IMR-90 (cell line): ENCODE data around the gene NQO2. TPM values are rescaled to one million over a fixed set of nuclear protein-coding genes. Genes with fewer than 3 reads are reported as not detected.
A peak's percentile ranks its signal among the peaks of the same experiment; 100 is the strongest.

Source experiments
- ATAC-seq: fragments of 200-7000 bp; cut with Tn5 transposase; 2 replicates; pipeline ENCODE4 v1.9.1; 2020; ENCODE audit warnings: low read depth, mild to moderate bottlenecking, moderate library complexity
- BruUV-seq: library from RNA; stranded (reverse); fragments of 400-500 nt; replicated peaks from 2 replicates; lab custom pipeline; 2021; lab: Mats Ljungman, UMichigan
- CTCF ChIA-PET: fragments of 300-600 bp; formaldehyde crosslinking; extraction: SDS; loops from one replicate; lab custom pipeline; 2021; ENCODE audit warnings: antibody characterized with exemption; lab: Yijun Ruan, JAX
- POLR2A ChIA-PET: fragments of 300-600 bp; sonication (Branson Sonifier 250); formaldehyde crosslinking; loops from one replicate; lab custom pipeline; 2022; ENCODE audit warnings: antibody characterized with exemption; ENCODE audit not compliant: unreplicated experiment; lab: Charles Lee
- DNase-seq: peaks from one replicate; pipeline ENCODE4 v3.0.0; 2013
- H2AFZ ChIP-seq: replicated peaks from 2 replicates; pipeline ENCODE3; 2013; ENCODE audit warnings: low read length, mild to moderate bottlenecking; ENCODE audit not compliant: poor library complexity
- H2AK5ac ChIP-seq: 2 replicates; pipeline ENCODE4 v1.6.1; 2013; ENCODE audit warnings: low read depth, low read length, inconsistent platforms
- H2AK9ac ChIP-seq: replicated peaks from 2 replicates; pipeline ENCODE3; 2013; ENCODE audit warnings: mild to moderate bottlenecking, low read depth, low read length, moderate library complexity; ENCODE audit not compliant: poor library complexity
- H2BK120ac ChIP-seq: 2 replicates; pipeline ENCODE4 v1.6.1; 2013; ENCODE audit warnings: low read depth, low read length, inconsistent platforms
- H2BK15ac ChIP-seq: 3 replicates; pipeline ENCODE4 v1.6.1; 2013; ENCODE audit warnings: low read depth, low read length, inconsistent platforms
- H2BK20ac ChIP-seq: 2 replicates; pipeline ENCODE4 v1.6.1; 2013; ENCODE audit warnings: low read depth, mild to moderate bottlenecking, inconsistent platforms, low read length, moderate library complexity
- H2BK5ac ChIP-seq: 2 replicates; pipeline ENCODE4 v1.6.1; 2013; ENCODE audit warnings: mild to moderate bottlenecking, low read depth, low read length, inconsistent platforms; ENCODE audit not compliant: poor library complexity, severe bottlenecking
- H3K14ac ChIP-seq: replicated peaks from 2 replicates; pipeline ENCODE4 v1.6.1; 2013; ENCODE audit warnings: low read depth, low read length, inconsistent platforms
- H3K18ac ChIP-seq: 2 replicates; pipeline ENCODE4 v1.6.1; 2013; ENCODE audit warnings: low read depth, low read length, control low read depth
- H3K23ac ChIP-seq: 2 replicates; pipeline ENCODE4 v1.6.1; 2013; ENCODE audit warnings: low read depth, low read length, inconsistent platforms
- H3K27ac ChIP-seq: 2 replicates; pipeline ENCODE4 v1.5.1; 2013; ENCODE audit warnings: mild to moderate bottlenecking, control low read depth, low read length; ENCODE audit not compliant: insufficient read depth
- H3K27me3 ChIP-seq: 2 replicates; pipeline ENCODE4 v1.6.1; 2013; ENCODE audit warnings: low read length; ENCODE audit not compliant: control insufficient read depth, insufficient read depth
- H3K36me3 ChIP-seq: 2 replicates; pipeline ENCODE4 v1.6.1; 2013; ENCODE audit warnings: low read length, mixed read lengths; ENCODE audit not compliant: control insufficient read depth, insufficient read depth
- H3K4ac ChIP-seq: 2 replicates; pipeline ENCODE4 v1.6.1; 2013; ENCODE audit warnings: low read depth, low read length, inconsistent platforms
- H3K4me1 ChIP-seq: 2 replicates; pipeline ENCODE4 v1.6.1; 2013; ENCODE audit warnings: low read length, mixed read lengths; ENCODE audit not compliant: control insufficient read depth, insufficient read depth
- H3K4me2 ChIP-seq: 2 replicates; pipeline ENCODE4 v1.6.1; 2013; ENCODE audit warnings: low read depth, mild to moderate bottlenecking, control low read depth, low read length, moderate library complexity
- H3K4me3 ChIP-seq: 2 replicates; pipeline ENCODE4 v1.5.1; 2013; ENCODE audit warnings: low read depth, mild to moderate bottlenecking, control low read depth, low read length, moderate library complexity; ENCODE audit not compliant: insufficient read depth
- H3K56ac ChIP-seq: 2 replicates; pipeline ENCODE4 v1.6.1; 2013; ENCODE audit warnings: low read length, inconsistent platforms; ENCODE audit not compliant: insufficient read depth; ENCODE audit errors: extremely low read depth
- H3K79me1 ChIP-seq, 2 experiments: 2 replicates each; pipeline ENCODE4 v1.6.1; 2013; ENCODE audit warnings: low read length in 2 of 2, inconsistent platforms in 1 of 2, low read depth in 1 of 2
- H3K9ac ChIP-seq: 2 replicates; pipeline ENCODE4 v1.6.1; 2013; ENCODE audit warnings: low read depth, low read length, control low read depth
- H3K9me1 ChIP-seq: 2 replicates; pipeline ENCODE4 v1.6.1; 2013; ENCODE audit warnings: low read length, inconsistent platforms; ENCODE audit not compliant: insufficient read depth
- H3K9me3 ChIP-seq: 2 replicates; pipeline ENCODE4 v1.6.1; 2013; ENCODE audit warnings: low read length; ENCODE audit not compliant: control insufficient read depth, insufficient read depth
- H4K20me1 ChIP-seq: 2 replicates; pipeline ENCODE4 v1.6.1; 2013; ENCODE audit warnings: low read length, inconsistent platforms; ENCODE audit not compliant: insufficient read depth
- H4K5ac ChIP-seq: 2 replicates; pipeline ENCODE4 v1.6.1; 2013; ENCODE audit warnings: mild to moderate bottlenecking, low read depth, low read length, control low read depth
- H4K8ac ChIP-seq, 2 experiments: 2 replicates each; pipeline ENCODE4 v1.6.1; 2013; ENCODE audit warnings: low read depth in 2 of 2, low read length in 2 of 2, control low read depth in 1 of 2, inconsistent platforms in 1 of 2
- H4K91ac ChIP-seq: 2 replicates; pipeline ENCODE4 v1.6.1; 2013; ENCODE audit warnings: low read depth, low read length, inconsistent platforms; ENCODE audit not compliant: insufficient read depth
- BHLHE40 ChIP-seq: fragments of 150-350 bp; IDR thresholded peaks from 2 replicates; pipeline ENCODE4 v1.6.1; 2016; ENCODE audit warnings: mild to moderate bottlenecking, low read depth, low read length
- CEBPB ChIP-seq: IDR thresholded peaks from 2 replicates; pipeline ENCODE4 v1.6.1; 2012; ENCODE audit warnings: low read depth, low read length, improper control_type of control experiment
- POLR2A ChIP-seq: IDR thresholded peaks from 2 replicates; pipeline ENCODE4 v1.6.1; 2012; ENCODE audit warnings: mild to moderate bottlenecking, low read depth, low read length
- RCOR1 ChIP-seq: IDR thresholded peaks from 2 replicates; pipeline ENCODE4 v1.6.1; 2012; ENCODE audit warnings: mild to moderate bottlenecking, low read length, improper control_type of control experiment; ENCODE audit not compliant: insufficient replicate concordance
- WGBS, 2 experiments: methylation state at CpG; one replicate each; pipeline versions ENCODE4 v1.1.5 to v1.1.7; 2013; ENCODE audit warnings: missing lambda C conversion rate in 2 of 2; ENCODE audit not compliant: insufficient read length in 1 of 2; ENCODE audit errors: extremely low coverage in 2 of 2; 5-methylcytosine and 5-hydroxymethylcytosine counted together
- dilution Hi-C: fragments of 300-500 bp; cut with HindIII; formaldehyde crosslinking; loops from one replicate; pipeline ENCODE4 v1.14.3; 2018; ENCODE audit warnings: low sequenced_read_pairs; ENCODE audit not compliant: unreplicated experiment
- in situ Hi-C: fragments of 300-500 bp; cut with MboI; formaldehyde crosslinking; loops from 3 replicates; pipeline ENCODE4 v1.14.3; 2019; ENCODE audit warnings: low sequenced_read_pairs, inconsistent platforms, mixed read lengths
- intact Hi-C: fragments of 100-400 bp; cut with micrococcal nuclease; formaldehyde crosslinking; loops from 2 replicates; pipeline ENCODE4 v1.10.0; 2022
- polyA plus RNA-seq, 3 experiments: library from polyadenylated mRNA; depleted of rRNA; stranded (reverse); fragments of >200 nt; gene quantifications; 2 replicates each; pipeline ENCODE4 v1.2.3, GENCODE V29; 2012; ENCODE audit warnings: low replicate concordance in 1 of 3
- total RNA-seq: library from RNA; depleted of rRNA; stranded (reverse); fragments of >200 nt; gene quantifications from 2 replicates; pipeline ENCODE4 v1.2.3, GENCODE V29; 2012

NQO2 gene
- total and polyA plus RNA-seq, 2 of the 4 experiments (the other 2 are of a cell fraction): 42.5 to 72.1 TPM

DNA sequence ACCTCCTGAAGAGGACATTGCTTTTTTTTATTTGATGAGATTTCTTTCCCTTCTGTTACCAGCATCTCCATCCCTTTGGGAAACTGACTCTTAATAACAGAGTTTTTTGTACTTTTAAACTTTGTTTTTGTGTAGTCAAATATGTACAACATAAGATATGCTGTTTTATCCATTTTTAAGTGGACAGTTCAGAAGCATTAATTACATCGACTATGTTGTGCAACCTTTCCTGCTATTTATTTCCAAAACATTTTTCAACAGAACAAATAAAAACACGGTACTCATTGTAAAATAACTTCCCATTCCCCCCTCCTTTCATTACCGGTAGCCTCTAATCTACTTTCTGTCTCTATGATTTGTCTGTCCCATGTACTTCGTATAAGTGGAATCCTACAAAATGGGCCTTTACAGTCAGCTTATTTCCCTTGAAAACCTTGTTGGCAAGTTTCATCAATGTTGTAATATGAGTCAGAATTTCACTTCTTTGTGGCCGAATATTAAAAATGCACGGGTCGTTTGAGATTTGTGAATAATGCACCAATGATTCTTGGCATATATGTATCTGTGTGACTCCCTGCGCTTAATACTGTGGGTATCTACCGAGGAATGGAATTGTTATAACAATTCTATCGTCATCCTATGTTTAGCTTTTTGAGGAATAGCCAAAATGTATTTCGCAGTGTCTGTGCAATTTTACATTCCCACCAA, 57.5 kb downstream of the NQO2 start:
- WGBS, 2 experiments: 100% methylated on average over 1 of the region's 11 CpGs; no CpG with 5 or more reads in 1 of the 2 experiments
- Histone ChIP-seq H3K14ac (no peak overlapping the region), H3K4ac (no peak overlapping the region), H2BK5ac (no peak overlapping the region), H2AK5ac (no peak overlapping the region), H3K4me3 (no peak overlapping the region), H2AK9ac (no peak overlapping the region), H2AFZ (no peak overlapping the region), H3K36me3 (no peaks in the 10 kb centered on the region), H3K79me1 (no peaks in the 10 kb centered on the region), H3K4me2 (no peak overlapping the region), H3K4me1 (no peaks in the 10 kb centered on the region; the same call in 1 of the 2 replicates), H2BK20ac (no peak overlapping the region), H4K20me1 (no peaks in the 10 kb centered on the region), H3K27ac (no peak overlapping the region), H3K9ac (no peak overlapping the region), H4K91ac (no peak overlapping the region), H4K8ac (no peak overlapping the region), H2BK15ac (no peak overlapping the region), H3K9me1 (peaks cover 3% of the 10 kb centered on the region; the same call in 1 of the 2 replicates), H3K18ac (no peak overlapping the region), H2BK120ac (no peak overlapping the region), H3K23ac (no peak overlapping the region), H3K56ac (no peak overlapping the region), H4K5ac (no peak overlapping the region), H3K9me3 (no peaks in the 10 kb centered on the region), H3K27me3 (no peaks in the 10 kb centered on the region; the same call in 1 of the 2 replicates)
- in situ Hi-C loops (loop anchor here (10.0 kb wide), 2 partner anchors 62 to 212 kb away; partner anchors contain the start of genes NQO2 and SERPINB1), intact Hi-C loops (loop anchor here (5.0 kb wide), 1 partner anchor 320 kb away; no protein-coding TSS in a partner anchor), dilution Hi-C loops (no loop called here)
- POLR2A ChIA-PET: no interaction called here
- CTCF ChIA-PET: interaction anchor here (1.8 kb wide), 1 partner anchor 105 kb away, joined by 6 read pairs; no protein-coding TSS in a partner anchor
- ATAC-seq (no peak), DNase-seq (no peak)
- peak; percentile 45 for TF ChIP-seq CEBPB
- TF ChIP-seq POLR2A: no peak
- no peak for TF ChIP-seq BHLHE40
- TF ChIP-seq RCOR1: no peak
- BruUV-seq: no TSS peak
